HG03571 (cell line): ENCODE measurements around the gene APBB2.

Experiments
- ATAC-seq: cut with Tn5 transposase; IDR thresholded peaks from one replicate; pipeline ENCODE4 v1.9.1; 2021; ENCODE audit not compliant: unreplicated experiment

Gene APBB2

DNA sequence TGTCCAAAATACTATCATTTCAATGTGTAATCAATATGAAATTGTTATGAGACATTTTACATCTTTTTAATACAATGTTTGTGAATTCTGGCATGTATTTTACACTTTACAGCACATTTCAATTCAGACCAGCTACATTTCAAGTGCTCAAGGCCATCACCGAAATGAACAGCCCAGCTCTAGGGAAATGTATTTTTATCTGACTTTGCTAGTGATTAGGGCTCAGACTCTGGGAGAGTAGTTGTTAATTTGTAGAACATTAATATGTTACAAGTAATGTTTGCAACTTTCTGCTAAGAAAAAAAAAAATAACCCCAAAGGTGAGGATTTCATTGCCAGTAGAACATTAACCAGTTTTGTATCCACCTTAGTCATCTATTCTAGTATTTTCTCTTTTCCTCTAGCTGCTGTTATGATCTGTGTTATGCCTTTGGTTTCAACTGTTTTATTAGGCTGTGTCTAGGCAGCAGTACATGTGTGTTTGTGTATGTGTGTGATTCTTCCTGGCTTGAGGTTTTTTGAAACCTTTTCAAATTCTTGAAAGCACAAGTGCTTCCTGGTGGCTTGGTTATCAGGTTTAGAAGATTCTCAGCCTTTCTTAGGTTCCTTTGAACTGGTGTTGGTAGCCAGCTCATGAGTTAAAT is 338.7 kb downstream of the APBB2 start:
- ATAC-seq = no peak

DNA sequence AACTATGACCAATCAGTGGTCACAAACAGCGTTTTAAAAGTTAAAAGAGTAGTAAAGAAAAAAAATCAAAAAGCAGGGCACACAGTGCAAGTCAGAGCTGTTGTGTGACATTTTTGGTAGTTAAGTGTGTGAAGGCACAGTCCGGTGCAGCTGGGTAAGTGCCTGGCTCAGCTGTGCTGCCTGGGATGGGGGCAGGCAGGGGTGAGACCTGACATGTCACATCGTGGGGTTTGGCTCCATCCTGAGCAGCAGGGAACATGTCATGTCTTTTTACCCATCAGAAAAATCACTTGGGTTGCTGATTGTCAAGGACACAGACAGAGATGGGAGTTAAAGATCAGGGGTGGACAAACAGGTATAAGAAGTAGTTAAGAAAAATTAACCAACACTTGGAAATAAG is 339.4 kb downstream of the APBB2 start:
- ATAC-seq = no peak

DNA sequence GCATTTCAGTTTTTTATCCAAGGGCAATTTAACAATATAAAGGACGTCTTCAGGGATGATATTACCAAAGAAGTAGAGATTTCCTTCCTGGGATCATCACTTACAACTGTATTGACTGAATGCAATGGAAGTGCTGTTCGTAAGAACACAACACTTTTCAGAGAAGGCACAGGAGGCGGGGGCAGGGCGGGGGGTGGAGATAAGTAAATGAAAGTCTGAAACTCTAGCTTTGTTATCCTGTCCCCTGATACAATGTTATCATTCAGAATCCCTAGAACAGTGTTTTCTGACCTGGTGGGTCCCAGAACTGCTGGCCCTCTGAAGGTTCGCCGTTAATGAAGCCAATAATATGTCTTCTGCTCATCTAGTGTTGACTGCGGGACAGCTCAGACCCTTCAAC is 340.0 kb downstream of the APBB2 start:
- ATAC-seq = no peak

DNA sequence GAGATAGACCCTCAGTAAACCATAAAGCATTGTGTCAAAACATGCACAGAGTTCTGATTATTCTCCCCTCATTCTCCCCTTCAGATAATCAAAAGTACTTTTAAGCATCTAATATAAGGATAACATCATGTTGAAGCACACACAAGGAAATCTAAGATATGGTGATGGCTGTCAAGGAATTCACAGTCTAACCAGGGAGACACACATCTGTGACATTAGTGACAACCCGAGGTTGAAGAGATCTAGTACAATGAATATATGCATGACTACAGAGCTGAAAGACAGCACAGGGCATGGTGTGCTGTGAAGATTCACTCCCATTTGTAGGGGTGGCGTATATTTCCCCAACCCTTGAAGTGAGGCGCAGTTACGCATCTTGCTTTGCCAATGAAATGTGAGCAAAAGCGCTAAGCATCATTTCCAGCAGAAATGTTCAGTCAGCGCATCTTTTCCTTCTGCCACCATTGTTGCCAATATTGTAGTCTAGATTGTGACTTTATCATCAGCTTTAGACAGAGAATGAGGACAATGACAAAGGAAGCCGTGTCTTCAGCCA is 342.6 kb downstream of the APBB2 start:
- ATAC-seq = no peak

DNA sequence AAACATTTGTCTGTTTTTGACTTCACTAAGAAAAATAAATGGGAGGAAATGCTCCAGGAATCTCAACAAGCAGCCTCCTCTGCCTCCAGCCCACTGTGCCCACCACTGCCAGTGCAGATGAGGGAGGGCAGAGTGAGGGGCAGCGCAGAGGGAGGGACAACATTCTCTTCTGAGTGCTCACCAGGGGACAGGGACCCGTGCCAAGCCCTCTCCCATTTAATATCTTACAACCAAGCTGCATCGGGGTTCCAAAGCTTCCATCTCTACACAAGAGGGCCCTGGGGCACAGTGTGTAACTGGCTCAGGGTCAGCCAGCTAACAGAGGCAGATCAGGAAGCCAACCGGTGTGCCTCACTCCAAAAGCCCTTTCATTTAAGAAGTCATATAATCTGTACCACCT is 344.2 kb downstream of the APBB2 start:
- ATAC-seq = no peak

GRCh38 chr4:40865696-40866095 is 348.6 kb downstream of the APBB2 start:
- ATAC-seq = no peak

DNA sequence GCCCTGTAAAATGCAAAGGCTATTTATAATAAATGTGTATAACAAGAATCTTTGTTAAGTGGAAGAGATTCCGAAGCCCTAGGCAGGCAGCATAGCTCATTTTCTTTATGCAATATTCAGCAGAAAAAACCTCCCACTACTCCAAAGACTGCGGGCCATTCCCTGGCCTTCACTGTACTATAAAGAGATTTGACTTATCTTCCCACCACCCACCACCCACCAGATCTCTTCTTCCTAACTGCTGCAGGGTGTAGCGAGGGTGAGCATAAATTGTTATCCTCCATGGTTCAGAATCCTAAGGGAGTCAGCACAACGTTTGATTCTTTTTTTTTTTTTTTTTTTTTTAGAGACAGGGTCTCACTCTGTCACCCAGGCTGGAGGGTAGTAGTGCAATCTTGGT is 349.8 kb downstream of the APBB2 start:
- no peak for ATAC-seq

- ATAC-seq = no peak
Observed at GRCh38 chr4:40858962-40859361, 355.4 kb downstream of the APBB2 start.

DNA sequence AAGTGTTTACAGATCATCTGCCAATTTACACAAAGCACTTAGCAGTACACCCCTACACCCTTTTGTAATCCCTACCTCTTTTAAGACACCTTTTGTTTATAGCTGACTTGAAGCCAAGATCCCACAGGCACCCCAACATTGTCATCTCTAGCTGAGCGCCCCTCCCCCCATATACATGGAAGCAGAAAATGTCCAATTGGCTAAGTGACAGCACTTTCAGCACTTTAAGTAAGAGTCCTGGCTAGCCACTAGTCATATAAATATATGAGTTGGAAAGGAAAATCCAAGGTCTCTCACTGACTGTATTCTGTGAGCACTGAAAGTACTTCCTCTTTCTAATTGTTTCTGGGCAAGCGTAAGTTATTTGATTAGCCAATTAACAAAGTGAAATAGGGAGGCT is 356.4 kb downstream of the APBB2 start:
- ATAC-seq = no peak

DNA sequence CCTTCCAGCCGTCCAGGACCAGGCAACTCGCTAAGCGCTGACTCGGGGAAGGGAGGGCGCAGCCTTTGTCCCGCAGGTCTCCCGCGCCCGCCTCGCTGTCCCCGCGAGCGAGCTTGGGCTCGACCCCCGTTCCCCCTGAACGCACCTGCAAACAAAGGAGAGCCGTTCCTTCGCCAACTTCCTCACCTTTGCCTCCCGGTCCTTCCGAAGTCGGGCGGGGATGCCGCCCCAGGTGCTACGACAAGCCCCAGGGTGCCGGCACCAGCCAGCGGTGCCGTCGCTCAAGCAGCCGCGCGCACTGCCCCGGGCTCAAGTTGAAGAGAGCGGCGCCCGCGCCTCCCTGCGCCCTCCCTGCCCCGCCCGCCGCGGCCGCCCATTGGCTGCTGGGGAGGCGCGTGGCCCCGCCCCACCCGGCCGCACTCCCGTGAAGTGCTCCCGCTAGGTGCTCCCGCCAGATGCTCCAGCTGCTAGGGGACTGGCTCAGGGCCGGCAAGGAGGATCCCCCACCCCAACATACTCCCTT is 357.4 kb downstream of the APBB2 start:
- ATAC-seq = peak; percentile 82

- ATAC-seq = no peak
Observed at GRCh38 chr4:40856277-40856839, 358.0 kb downstream of the APBB2 start.

DNA sequence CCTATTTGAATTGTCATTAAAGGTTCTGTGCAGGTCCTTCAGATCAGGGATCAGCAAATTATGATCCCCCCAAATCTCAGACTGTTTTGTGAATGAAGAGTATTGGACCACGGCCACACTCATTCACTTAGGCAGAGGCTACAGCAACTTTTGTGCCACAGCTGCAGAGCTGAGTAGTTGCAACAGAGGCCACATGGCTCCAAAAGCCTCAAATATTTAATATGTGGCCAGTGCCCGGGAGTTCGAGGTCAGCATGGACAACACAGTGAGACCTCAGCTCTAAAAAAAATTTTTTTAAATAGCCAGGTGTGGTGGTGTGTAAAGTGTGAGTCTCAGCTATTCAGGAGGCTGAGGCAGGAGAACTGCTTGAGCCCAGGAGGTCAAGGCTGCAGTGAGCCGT is 363.8 kb downstream of the APBB2 start:
- ATAC-seq = no peak

- no peak for ATAC-seq
Observed at GRCh38 chr4:40848940-40849339, 365.4 kb downstream of the APBB2 start.

GRCh38 chr4:40848251-40848650 is 366.1 kb downstream of the APBB2 start:
- ATAC-seq = no peak

DNA sequence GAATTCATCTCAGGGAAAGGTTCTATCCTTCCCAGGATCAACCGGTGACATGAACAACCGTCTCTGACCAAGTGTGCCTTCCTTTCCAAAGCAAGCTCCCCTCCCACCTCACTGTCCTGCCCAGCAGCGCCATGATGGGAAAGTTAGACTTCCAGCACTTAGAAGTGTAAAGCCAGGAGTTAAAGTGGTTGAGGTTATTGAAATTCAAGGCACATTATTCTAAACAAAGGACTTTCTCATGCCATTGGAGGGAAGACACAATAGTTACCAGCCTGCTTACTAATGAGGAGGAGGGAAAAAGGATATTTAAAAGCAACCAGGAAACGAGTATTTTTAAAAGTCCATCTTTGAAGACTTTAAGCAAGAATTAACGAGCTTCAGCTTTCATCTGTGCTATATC is 367.8 kb downstream of the APBB2 start:
- no peak for ATAC-seq

DNA sequence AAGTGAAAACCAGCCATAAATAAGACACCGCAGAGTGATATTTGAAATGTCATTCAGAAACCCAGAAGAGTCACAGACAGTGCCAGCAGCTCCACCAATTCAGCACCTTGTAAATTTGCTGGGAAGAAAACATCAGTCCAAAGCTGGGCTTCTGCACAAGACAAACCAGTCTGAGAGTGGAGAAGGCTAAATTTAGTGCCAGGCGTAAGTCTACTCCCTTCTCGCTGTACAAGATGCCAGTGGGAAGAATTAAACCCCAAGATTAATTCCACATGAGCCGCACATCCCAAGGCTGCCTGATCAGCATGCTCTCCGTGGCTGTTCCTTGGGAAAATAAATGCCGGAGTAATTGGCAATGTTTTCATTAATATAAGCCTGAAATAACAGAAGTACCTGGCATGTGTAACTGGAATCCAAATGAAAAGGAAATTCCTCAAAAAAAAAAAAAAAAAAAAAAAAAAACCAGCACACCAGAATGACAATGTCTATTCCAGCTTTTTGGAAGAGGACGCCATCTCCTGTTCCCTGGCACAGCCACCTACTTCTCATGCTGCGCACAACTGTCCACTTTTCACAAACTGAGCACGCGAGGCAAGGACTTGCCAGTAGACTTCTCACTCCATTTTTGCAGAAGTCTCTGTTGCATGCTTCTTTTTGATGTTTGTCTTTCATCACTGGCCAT is 369.0 kb downstream of the APBB2 start:
- no peak for ATAC-seq

- no peak for ATAC-seq
Observed at GRCh38 chr4:40844261-40844660, 370.1 kb downstream of the APBB2 start.

DNA sequence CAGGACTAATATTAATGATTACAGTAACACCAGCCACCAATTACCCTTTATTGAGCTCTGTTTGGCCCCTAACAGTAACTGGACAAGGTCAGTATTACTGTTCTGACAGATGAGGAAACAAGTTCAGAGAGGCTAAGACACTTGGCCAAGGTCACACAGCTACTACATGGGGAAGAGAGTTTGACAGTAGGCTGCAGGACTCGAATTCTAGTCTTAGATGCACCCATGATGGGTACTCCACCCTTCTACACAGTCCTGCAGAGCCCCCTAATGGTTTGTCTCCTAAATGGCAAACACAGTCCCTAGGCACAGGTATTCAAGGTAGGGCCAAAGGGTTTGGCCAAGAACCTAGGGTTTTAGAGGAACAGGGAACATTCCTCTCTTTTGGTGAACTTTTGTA is 370.6 kb downstream of the APBB2 start:
- no peak for ATAC-seq

GRCh38 chr4:40842725-40843423 is 371.5 kb downstream of the APBB2 start:
- no peak for ATAC-seq

DNA sequence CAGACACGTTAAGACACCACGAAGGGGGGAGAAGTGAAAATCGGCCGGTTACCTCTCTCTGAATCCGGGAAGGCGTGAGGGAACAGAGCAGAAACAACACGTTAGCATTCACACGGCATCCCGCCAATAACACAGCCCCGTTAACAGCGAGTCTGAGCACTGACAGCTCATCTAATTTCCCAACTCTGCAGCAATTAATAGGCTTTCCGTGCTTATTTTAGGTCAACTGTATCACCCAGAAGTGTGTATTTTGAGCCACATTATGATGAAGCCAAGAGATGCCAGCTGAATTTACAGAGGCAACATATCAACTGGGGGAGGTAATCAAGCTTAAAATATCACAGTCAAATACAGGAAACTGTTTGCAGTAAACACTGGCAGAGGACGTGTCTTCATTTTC is 372.0 kb downstream of the APBB2 start:
- ATAC-seq = no peak

GRCh38 chr4:40840985-40841571 is 373.3 kb downstream of the APBB2 start:
- no peak for ATAC-seq
